GM21381 (cell line): ENCODE results near the gene TIMM23B.
"Not testable (repeated sequence)": the region's sequence is repeated elsewhere in the genome, so short reads cannot be mapped to it uniquely, and the experiment has no call there.

Experiments used
- ATAC-seq: cut with Tn5 transposase; IDR thresholded peaks from one replicate; pipeline ENCODE4 v1.9.1; 2021; ENCODE audit warnings: mild to moderate bottlenecking, moderate library complexity; ENCODE audit not compliant: unreplicated experiment

Gene TIMM23B, protein sequence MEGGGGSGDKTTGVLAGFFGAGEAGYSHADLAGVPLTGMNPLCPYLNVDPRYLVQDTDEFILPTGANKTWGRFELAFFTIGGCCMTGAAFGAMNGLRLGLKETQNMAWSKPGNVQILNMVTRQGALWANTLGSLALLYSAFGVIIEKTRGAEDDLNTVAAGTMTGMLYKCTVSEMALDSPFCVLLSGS

DNA sequence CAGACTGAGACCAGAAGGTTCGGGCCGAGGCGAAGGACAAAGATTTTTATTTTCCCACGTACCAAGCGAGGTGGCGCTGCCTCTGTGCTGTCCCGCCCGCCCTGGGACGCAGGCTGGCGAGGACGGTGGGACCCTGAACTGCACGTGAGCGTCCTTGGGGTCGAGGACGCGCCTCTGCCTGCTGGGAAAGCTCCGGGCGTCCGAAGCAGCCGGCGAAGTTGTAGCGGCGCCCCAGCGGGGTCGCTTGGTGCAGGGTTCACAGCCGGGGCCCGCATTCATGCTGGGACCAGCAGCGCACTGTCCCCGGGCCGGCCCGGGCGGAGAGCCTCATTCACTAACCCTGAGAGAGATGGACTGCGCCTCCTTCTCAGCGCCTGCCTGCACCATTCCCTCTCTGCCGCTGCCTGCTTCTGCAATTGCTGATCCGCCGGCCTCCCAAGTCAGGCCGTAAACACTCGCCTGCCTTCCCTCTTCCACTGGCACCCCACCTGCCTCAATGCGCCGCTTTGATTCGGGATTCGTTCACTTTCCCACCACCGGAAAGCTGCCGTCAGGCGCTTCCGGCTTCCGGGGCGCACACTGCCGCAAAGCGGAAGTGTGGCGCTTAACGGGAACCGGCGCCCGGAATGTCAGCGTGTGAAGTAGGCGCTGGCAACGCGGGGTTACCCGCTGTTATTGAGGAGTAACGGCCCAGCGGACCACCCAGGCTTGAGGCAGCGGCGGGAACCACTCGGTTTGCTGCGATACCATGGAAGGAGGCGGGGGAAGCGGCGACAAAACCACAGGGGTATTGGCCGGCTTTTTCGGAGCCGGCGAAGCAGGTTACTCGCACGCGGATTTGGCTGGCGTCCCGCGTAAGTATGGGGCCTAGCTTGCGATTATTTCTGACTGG, at the start of gene TIMM23B, which contains the start of gene PARG:
TSS of gene TIMM23B (plus strand) at position 607 of the 892 bp plus-strand sequence. CDS start at position 749, 142 bp downstream.
TSS of gene PARG (minus strand) at position 581 of the 892 bp plus-strand sequence. CDS start at position 279, 302 bp downstream.
- ATAC-seq, result peak; percentile 71

DNA sequence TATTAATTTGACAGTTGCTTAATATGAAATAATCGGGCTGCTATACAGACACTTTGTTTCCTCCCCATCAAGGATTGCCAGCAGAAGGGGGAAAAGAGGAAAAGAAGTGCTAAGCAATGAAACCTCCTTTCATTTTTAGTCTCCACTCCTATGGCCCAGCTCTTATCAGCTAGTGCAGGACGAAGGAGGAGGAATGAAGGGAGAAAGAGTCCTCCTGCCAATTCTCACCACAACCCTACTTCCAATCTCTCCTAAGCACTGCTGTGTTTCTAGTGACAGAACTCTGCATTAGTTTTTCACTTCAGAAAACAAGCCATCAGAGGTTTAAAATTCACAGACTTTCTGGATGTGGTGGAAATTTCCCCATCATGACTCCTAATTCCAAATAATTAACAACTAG, 41.9 kb upstream of the TIMM23B start:
- not testable (repeated sequence) for ATAC-seq

DNA sequence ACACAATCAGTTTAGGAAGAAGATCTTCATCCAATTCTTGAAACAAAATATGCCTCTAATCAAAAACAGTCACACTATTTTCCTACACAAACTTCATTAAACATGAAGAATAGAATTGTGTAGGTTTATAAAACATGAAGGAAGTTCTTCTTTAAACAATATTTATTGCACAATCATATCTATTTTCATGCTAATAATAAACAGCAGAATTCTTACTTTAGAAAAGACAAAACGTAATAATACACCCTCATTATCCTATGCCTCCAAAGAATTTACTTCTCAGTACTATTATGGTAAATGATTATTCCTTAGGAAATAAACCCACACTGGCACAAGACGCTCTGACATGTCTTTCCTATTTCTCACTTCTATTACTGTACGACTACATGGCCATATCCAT, 41.4 kb upstream of the TIMM23B start:
- not testable (repeated sequence) for ATAC-seq

DNA sequence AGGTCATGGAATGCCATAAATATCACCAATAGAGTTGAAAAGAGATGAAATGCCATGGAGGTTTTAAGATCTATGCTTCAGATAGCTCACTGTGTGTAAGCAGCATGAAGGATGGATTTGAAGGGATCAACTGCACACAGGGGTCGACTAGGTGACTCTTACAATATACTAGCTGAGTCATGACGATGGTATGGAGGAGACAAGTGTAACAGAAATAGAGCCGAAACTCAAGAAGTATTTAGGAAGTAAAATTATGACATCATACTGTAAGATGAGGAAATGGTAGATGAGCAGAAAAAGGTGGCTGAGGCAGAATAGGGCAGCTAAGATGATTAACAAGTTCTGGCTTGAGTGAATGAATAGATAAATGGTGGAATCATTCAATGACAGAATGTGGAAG, 38.0 kb upstream of the TIMM23B start:
- ATAC-seq, result not testable (repeated sequence)

GRCh38 chr10:49908290-49909080, 33.4 kb upstream of the TIMM23B start:
- ATAC-seq, result not testable (repeated sequence)

DNA sequence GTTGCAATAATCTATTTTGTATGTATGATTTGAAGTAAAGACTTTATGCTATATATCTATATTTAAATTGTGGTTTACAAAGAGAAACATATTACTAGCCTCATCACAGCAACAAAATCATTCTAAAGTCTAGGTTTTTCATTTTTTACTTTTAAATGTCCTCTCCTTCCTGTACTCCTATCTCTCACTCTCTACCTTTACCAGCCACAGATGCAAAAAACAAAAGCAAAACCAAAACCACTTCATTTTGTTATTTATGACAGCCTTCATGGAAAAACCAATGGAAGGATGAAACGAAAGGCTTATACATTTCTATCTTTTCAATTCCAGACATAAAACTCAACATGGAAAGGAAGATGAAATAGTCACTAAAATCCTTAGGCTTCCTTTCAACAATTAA, 31.6 kb upstream of the TIMM23B start:
- ATAC-seq, result not testable (repeated sequence)

- not testable (repeated sequence) for ATAC-seq
These were observed 25.4 kb upstream of the TIMM23B start for GRCh38 chr10:49916451-49916850.

DNA sequence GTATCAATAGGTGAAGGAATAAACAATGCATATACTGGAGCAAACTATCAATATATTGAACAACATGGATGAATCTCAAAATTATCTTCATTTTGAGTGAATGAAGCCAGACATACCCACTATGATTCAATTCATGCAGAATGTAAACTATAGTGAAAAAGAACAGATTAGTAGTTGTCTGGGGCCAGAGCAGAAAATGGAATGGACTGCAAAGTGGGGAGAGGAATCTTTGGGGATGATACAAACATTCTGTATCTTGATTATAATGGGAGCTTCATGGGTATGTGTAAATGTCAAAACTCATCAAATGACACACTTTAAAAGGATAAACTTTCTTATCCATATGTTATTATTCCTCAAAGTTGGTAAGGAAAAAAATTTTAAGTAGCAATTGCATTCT, 23.9 kb upstream of the TIMM23B start:
- not testable (repeated sequence) for ATAC-seq

DNA sequence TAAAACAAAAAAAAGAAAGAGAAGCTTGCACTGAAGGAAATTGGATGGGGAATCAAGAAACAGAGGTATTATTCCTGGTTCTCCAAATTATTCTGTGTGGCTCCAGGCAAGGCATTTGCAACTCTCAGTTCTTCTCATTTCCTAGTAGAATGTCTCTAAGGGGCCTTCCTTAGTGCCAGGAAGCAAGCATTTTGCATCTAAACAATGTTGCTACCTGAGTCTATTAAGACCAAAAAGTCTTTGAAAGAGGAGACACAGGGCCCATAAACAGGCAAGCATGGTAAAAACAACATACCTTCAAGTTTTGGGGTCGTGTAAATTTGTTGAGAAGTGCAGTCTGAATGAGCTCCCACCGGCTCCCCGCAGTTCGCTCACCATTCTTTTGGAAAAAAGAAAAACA, 19.8 kb upstream of the TIMM23B start:
- ATAC-seq, result not testable (repeated sequence)

DNA sequence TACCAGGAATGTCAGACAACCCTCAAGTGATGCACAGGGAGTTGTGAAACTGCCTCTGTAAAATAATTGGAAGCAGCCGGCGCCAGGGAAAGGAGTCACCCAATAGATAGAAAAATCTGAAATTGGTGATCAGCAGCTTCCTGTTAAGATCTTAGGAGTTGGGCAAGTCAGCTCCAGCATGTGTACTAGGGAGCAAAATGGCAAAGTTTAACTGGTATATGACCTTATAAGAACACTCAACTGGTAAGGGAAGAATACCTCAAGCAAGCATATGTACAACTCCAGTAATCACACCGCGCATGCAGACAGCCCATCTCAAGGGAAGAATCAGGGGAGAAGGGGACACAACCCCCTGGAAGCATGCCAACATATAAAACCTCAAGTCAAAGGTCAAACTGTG, 18.3 kb upstream of the TIMM23B start:
- not testable (repeated sequence) for ATAC-seq

DNA sequence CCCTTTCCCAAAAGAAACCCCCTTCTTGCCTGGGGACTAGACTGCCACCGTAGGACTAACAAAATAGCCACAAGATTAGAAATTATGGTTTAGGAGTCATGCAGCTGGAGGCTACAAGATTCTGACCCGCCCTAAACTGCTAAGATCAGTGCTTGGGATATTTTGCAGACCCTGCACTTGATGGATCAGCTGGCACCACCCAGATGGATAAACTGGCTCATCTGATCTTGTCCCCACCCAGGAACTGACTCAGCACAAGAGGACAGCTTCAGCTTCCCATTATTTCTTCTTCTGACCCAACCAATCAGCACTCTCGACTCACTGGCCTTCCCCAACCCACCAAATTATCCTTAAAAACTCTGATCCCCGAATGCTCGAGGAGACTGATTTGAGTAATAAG, 10.6 kb upstream of the TIMM23B start:
- ATAC-seq, result not testable (repeated sequence)

GRCh38 chr10:49931959-49932728, 9.7 kb upstream of the TIMM23B start:
- ATAC-seq, result not testable (repeated sequence)

DNA sequence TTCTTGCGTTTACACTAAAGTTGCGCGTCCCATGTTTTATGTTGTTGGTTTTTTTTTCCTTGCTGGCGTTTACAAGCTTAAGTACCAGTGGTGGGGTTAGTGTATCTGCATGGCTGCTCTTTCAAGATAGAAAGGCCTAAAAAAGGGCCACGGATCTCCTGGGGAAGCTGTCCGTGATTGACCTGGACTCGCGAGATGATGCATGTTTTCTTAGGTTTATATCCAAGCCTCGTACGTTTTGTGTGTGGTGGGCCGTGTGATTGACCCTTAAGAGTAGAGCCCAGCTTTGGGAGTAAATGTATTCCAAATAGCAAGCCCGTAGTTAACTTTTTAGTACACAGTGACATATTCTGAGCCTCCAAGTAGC, 469 bp downstream of the TIMM23B start:
- ATAC-seq, result peak; percentile 4

GRCh38 chr10:49943607-49944006, 1.8 kb downstream of the TIMM23B start:
- not testable (repeated sequence) for ATAC-seq

GRCh38 chr10:49948142-49948541, 6.3 kb downstream of the TIMM23B start:
- ATAC-seq, result peak; percentile 64

GRCh38 chr10:49948737-49949136, 6.9 kb downstream of the TIMM23B start:
- not testable (repeated sequence) for ATAC-seq

DNA sequence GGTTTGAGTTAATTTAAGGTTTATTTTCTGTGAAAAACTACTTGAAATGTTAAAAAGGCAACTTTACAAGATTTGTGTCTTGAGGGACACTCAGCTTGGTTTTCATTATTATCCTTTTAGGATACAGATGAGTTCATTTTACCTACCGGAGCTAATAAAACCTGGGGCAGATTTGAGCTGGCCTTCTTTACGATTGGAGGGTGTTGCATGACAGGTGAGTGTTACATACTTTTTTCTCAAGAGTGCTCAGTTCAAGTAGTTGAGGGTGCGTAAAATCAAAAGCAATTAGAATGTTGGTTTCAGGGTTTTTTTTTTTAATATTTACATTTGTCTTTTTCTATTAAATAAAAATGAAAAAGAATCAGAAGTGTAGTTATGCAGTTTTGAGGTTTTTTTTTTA, 10.2 kb downstream of the TIMM23B start:
- not testable (repeated sequence) for ATAC-seq

DNA sequence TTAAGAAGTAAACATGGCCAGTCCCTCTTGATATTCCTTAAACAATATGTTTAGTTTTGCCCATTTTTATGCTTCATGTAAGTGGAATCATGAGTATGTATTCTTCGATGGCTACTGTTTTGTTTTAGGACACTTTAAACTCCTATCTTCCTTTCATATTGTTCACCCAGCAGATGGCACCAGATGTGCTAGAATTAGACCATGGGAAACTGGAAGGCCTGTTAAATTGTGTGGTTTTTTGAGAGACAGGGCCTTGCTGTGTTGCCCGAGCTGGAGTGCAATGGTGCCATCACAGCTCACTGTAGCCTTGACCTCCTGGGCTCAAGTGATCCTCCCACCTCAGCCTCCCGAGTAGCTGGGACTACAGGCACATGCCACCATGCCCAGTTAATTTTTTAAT, 11.3 kb downstream of the TIMM23B start:
- not testable (repeated sequence) for ATAC-seq

DNA sequence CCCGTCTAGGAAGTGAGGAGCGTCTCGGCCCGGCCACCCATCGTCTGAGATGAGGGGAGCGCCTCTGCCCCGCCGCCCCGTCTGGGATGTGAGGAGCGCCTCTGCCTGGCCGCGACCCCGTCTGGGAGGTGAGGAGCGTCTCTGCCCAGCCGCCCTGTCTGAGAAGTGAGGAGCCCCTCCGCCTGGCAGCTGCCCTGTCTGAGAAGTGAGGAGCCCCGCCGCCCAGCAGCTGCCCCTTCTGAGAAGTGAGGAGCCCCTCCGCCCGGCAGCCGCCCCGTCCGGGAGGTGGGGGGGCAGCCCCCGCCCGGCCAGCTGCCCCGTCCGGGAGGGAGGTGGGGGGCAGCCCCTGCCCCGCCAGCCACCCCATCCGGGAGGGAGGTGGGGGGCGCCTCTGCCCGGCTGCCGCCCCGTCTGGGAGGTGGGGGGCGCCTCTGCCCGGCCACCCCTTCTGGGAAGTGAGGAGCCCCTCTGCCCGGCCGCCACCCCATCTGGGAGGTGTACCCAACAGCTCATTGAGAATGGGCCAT, 28.5 kb downstream of the TIMM23B start:
- not testable (repeated sequence) for ATAC-seq

DNA sequence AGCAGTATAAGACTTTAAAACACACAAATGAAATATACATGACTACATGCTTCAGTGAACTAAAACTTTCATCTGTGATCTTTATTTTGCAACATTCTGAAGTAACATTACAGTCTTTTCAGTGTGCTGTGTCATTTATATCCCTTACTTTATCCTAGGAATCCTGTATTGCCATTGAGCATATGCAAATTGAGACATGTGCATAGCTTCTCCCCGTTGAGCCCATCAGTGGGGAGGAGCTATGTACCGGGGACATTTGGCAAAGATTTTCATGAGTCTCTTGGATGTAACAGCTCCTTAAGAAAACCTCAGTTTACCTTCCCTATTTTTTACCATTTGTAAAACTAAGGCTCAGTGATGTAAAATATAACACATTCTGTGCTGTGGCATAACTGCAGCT, 29.6 kb downstream of the TIMM23B start:
- not testable (repeated sequence) for ATAC-seq
